T1000 (cell line): ENCODE measurements around the gene ACYP2.
A peak's percentile ranks its signal among the peaks of the same experiment; 100 is the strongest.
"Not testable (repeated sequence)": the region's sequence is repeated elsewhere in the genome, so short reads cannot be mapped to it uniquely, and the experiment has no call there.

Source experiments
- DNase-seq: peaks from one replicate; lab custom pipeline; 2025; ENCODE audit warnings: mixed read lengths; lab: John Stamatoyannopoulos, UW

ACYP2 gene

GRCh38 chr2:54099370-54099769 lies 16.0 kb upstream of the ACYP2 start:
- DNase-seq: no peak

DNA sequence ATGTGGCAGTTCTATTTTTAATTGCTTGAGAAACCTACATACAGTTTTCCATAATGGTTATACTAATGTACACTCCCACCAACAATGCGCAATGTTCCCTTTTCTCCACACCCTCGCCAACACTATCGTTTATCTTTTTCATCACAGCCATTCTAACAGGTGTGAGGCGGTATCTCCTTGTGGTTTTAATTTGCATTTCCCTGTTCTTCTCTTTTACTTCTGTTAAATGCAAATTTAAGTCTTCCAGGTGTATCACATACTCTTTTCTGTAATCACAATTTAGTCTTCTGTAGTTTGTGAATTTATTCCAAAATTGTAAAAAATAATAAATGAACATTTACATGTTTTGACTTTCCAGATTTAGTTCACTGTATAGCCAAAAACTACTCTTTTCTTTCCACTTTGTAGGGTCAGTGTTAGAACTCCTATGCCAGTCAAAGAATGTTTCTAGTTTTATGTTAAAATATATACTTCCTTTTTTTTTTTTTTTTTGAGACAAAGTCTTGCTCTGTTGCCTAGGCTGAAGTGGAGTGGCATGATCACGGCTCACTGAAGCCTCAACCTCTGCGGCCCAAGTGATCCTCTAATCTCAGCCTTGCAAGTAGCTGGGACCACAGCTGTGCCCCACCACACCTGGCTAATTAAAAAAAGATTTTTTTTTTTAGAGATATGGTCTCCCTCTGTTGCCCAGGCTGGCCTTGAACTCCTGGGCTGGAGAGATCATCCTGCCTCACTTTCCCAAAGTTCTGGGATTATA lies 15.4 kb upstream of the ACYP2 start:
- no peak for DNase-seq

- DNase-seq: no peak
These were observed 14.6 kb upstream of the ACYP2 start for GRCh38 chr2:54100772-54101171.

GRCh38 chr2:54103454-54104314 lies 11.7 kb upstream of the ACYP2 start:
- DNase-seq: peak; percentile 61

GRCh38 chr2:54106631-54107454 lies 8.6 kb upstream of the ACYP2 start:
- DNase-seq: peak; percentile 37

DNA sequence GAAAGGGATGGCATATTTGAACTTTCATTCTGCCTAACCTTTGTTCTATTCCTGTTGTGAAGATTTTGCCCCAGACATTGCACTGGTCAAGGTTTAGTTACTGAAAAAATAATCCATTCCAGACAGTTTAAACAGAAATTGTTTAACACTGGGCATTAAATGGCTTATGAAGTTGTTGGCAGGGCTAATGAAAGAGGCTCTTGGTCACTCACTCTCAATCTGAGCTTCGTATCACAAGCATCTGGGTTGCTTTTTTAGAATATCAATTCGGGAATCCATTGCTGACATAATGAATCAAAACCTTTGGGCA lies 8.0 kb upstream of the ACYP2 start:
- DNase-seq: no peak

GRCh38 chr2:54107903-54108615 lies 7.4 kb upstream of the ACYP2 start:
- DNase-seq: no peak

GRCh38 chr2:54109848-54110247 lies 5.6 kb upstream of the ACYP2 start:
- no peak for DNase-seq

GRCh38 chr2:54114479-54114878 lies 936 bp upstream of the ACYP2 start:
- not testable (repeated sequence) for DNase-seq

- DNase-seq: no peak
These were observed 505 bp upstream of the ACYP2 start for GRCh38 chr2:54114936-54115283.

DNA sequence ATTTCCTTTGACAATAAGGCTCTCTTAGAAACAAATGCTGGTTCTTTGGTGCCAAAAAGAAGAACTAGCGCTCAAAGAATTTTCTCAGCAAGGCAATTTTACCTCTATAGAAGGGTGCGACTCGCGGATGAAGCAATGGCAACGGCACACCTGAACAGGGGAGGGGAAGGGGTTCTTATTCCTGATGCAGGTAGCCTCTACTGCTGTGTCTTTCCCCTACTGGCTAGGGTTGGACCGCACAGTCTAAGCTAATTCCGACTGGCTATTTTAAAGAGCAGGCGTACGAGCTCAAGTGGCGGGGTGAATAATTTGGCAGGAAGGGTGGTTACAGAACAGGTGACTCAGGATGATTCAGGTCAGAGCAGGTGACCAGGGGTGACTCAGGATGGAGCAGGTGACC lies 1.2 kb downstream of the ACYP2 start:
- DNase-seq: not testable (repeated sequence)

- DNase-seq: no peak
These were observed 5.5 kb downstream of the ACYP2 start for GRCh38 chr2:54120950-54121349.

DNA sequence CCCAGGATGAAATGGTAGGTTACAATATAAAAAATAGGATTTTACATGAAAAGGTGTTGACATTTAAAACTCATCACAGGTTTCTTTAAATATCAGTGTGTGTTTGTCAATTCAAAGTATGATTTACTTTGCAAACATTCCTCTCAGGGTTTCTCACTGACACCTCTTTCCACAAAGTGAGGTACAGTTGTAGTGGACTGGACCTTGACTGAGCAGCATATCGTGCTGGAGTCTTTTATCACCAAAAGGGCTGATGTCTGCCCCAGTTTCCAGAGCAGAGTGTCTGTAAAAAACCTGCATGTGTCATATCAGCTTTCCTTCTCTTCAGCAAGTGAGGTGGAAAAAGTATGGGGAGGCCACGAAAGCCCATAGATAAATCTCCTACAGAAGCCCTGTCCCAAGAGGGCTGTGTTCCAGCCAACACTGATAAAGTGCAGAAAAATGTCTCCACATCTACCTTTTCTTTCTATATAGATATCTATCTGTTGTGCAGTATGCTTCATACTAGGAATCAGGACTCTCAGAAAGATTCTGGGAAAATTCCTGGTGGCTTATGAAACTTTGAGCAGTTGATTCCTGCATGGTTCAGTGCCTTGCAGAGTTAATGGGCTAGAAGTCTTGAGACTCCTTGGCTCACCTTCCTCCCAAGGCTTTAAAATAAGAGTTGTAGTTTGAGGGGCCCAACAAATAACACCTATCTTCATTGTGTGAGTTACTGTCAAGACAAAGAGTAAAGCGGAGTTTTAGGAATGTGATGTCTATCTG lies 6.9 kb downstream of the ACYP2 start:
- peak; percentile 46 for DNase-seq

GRCh38 chr2:54122939-54123338 lies 7.5 kb downstream of the ACYP2 start:
- no peak for DNase-seq

DNA sequence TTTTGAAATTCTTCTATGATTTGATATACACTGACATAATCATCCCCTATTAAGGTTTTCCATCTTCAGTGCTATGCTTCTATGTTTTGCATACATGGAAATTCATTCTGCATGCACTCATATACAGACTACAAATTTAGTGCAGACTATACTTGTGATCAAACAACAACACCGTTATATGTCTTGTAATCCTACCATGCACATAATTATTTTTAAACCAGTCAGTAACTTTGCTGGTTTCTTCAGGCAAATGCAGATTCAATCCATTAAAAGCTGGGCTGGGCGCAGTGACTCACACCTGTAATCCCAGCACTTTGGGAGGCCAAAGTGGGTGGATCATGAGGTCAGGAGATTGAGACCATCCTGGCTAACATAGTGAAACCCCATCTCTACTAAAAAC lies 11.8 kb downstream of the ACYP2 start:
- DNase-seq: not testable (repeated sequence)

GRCh38 chr2:54133056-54133455 lies 17.6 kb downstream of the ACYP2 start:
- no peak for DNase-seq

DNA sequence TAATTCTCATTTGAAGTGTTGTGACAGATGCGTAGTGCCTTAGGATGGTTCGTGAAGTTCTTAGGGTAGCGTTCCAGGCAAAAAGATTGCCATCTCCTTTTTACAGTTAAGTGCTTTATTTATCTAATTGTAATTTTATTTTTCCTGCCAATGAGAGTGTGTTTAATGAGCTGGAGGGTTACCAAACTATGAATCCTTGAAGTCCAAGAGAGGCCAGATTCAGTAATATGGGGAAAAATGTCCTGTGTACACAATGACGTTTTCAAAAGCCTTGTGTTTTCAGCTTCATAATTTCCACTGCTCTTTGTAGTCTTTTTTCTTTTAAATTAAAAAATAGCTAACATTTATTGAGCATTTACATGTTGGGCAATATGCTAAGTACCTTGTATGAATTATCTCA lies 23.8 kb downstream of the ACYP2 start:
- no peak for DNase-seq

DNA sequence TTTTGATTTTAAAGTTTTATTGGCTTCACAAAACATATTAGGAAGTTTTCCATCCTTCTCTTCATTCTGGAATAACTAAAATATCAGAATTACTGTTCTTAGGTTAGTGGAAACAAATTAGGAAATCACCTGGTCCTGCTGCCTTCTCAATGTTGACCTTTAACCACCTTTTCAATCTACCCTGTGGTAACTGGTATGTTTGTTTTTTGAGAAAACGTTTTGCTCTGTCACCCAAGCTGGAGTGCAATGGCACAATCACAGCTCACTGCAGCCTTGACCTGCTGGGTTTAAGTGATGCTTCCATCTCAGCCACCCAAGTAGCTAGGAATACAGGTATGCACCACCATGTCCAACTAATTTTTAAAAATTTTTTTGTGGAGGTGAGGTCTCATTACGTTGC lies 28.4 kb downstream of the ACYP2 start:
- DNase-seq: no peak

GRCh38 chr2:54148391-54148790 lies 33.0 kb downstream of the ACYP2 start:
- no peak for DNase-seq

GRCh38 chr2:54149638-54150441 lies 34.4 kb downstream of the ACYP2 start:
- DNase-seq: no peak
